Spinal cord (tissue), 10 donors: Measurements from ENCODE around the gene C1QL2. TPM values are rescaled to one million over a fixed set of nuclear protein-coding genes. Genes with fewer than 3 reads are reported as not detected.

ENCODE experiments used
- DNase-seq, 6 donors: peaks; one replicate each; pipeline versions ENCODE4 v3.0.0 to v3.0.0-alpha.2; 2013 to 2015; ENCODE audit warnings: low spot score in 6 of 6, low read depth in 4 of 6
- H3K27ac ChIP-seq: one replicate; pipeline ENCODE4 v1.5.1; 2013; ENCODE audit warnings: low read depth, low read length, control low read depth
- H3K27me3 ChIP-seq: one replicate; pipeline ENCODE4 v1.6.1; 2013; ENCODE audit warnings: low read length; ENCODE audit not compliant: control insufficient read depth, insufficient read depth
- H3K36me3 ChIP-seq: one replicate; pipeline ENCODE4 v1.6.1; 2013; ENCODE audit warnings: low read length; ENCODE audit not compliant: control insufficient read depth, insufficient read depth
- H3K4me1 ChIP-seq: one replicate; pipeline ENCODE4 v1.6.1; 2013; ENCODE audit warnings: low read length; ENCODE audit not compliant: control insufficient read depth, insufficient read depth
- H3K4me3 ChIP-seq: one replicate; pipeline ENCODE4 v1.5.1; 2013; ENCODE audit warnings: low read depth, low read length, control low read depth
- H3K9me3 ChIP-seq: one replicate; pipeline ENCODE4 v1.6.1; 2013; ENCODE audit warnings: low read length; ENCODE audit not compliant: control insufficient read depth, insufficient read depth
- WGBS: methylation state at CpG from one replicate; pipeline ENCODE4 v1.1.5; 2013; ENCODE audit warnings: missing lambda C conversion rate; ENCODE audit not compliant: insufficient coverage; 5-methylcytosine and 5-hydroxymethylcytosine counted together
- polyA plus RNA-seq, 2 donors: library from polyadenylated mRNA; unstranded; fragments of 120-200 nt; gene quantifications; one replicate each; pipeline ENCODE4 v1.2.1, GENCODE V29; 2013; ENCODE audit not compliant: insufficient read length in 2 of 2
- small RNA-seq: library from RNA; depleted of rRNA; stranded (forward); fragments of <200 nt; gene quantifications from one replicate; pipeline ENCODE3, GENCODE V24; 2014; ENCODE audit warnings: low replicate concordance
- total RNA-seq, 2 donors: library from RNA; depleted of rRNA in 1 of 2; stranded (reverse); fragments of 120-200 nt in 1 of 2; fragments of >200 nt in 1 of 2; gene quantifications; one replicate each; pipeline versions ENCODE4 v1.2.3 to v1.2.4, GENCODE V29; 2013 to 2014
- donor health status: healthy.

C1QL2 gene
- total and polyA plus RNA-seq, 4 donors = 0.11 to 0.74 (median 0.34) TPM

DNA sequence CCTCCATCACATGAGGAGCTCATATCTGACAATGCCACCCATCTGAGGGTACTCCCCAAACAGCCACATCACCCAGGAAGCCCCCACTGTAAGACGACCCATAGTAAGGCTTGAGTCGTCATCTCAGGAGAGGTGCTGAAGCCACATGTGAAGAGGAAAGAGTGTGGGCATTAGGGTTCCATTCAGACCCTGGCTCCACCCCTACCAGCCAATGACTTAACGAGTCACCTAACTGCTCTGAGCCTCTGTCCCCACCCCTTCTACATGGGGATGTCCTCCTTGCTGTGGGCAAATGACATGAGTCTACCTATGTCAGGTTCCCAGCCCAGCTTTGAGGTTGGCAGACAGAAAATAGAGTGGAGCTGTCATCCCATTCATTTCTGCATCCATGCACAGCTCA is 46.3 kb downstream of the C1QL2 start:
- H3K36me3 ChIP-seq = no peaks in the 10 kb centered on the region
- no peaks in the 10 kb centered on the region for H3K9me3 ChIP-seq
- H3K4me1 ChIP-seq = no peaks in the 10 kb centered on the region
- H3K27me3 ChIP-seq = peaks cover 4% of the 10 kb centered on the region
- H3K4me3 ChIP-seq = no peak overlapping the region
- WGBS = no CpG with 5 or more reads among the region's 3 CpGs
- DNase-seq = no peak
- H3K27ac ChIP-seq = no peak overlapping the region

DNA sequence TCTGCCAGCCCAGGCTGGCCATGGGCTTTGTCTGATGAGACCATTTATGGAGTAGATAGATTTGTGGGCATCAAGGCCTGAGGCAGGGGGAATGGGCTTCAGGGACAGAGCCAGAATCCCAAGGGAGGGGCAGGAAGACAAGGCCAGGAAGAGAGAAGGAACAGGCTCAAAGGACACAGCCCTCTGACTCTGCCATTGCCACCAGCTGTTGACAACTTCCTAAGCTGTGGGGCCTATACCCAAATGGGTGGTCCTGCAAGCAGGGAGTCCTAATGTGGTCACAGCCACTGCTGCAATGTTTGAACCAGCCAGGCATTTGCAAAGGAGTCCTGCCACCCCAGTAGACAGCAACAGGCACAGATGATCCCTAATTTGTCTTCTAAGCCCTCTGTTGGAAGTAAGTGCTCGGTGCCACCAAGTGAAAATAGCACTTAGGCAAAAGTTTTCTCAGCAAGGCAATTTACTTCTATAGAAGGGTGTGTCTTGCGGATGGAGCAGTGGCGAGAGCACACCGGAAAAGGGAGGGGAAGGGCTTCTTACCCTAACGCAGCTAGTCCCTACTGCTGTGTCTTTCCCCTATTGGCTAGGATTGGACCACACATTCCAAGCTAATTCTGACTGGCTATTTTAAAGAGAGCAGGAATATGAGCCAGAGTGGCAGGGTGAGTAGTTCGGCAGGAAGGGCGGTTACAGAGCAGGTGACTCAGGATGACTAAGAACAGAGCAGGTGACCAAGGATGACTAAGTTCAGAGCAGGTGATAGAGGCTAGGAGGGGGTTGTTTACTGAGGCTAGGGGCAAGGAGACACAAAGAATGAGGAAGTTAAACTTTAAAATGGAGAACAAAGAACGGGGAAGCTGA is 47.2 kb downstream of the C1QL2 start:
- Histone ChIP-seq H3K36me3 (no peaks in the 10 kb centered on the region), H3K27ac (no peak overlapping the region), H3K4me3 (no peak overlapping the region), H3K4me1 (no peaks in the 10 kb centered on the region), H3K9me3 (no peaks in the 10 kb centered on the region), H3K27me3 (peaks cover 4% of the 10 kb centered on the region)
- WGBS = 79% methylated on average over 5 of the region's 8 CpGs
- no peak for DNase-seq

DNA sequence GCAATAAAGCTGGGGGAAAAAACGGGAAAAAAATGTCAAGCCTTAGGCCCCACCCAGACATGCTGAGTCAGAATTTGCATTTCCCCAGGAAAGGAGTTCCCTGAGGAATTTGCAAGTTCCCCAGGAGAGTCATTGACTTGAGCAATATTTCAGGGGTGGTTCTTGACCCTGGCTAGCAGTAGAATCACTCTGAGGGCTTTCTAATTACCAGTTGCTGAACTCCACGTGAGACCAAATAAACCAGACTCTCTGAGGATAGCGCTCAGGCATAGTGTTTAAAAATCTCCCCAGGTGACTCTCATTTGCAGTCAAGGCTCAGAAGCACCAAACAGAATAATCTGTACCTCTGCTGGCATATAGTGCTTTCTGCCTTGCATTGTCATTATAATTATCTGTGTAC is 48.7 kb downstream of the C1QL2 start:
- no peak overlapping the region for H3K27ac ChIP-seq
- H3K27me3 ChIP-seq = peaks cover 4% of the 10 kb centered on the region
- 23% methylated on average over 2 of the region's 3 CpGs for WGBS
- no peaks in the 10 kb centered on the region for H3K9me3 ChIP-seq
- H3K4me1 ChIP-seq = no peaks in the 10 kb centered on the region
- no peaks in the 10 kb centered on the region for H3K36me3 ChIP-seq
- DNase-seq = peak in 1 of 6 donors; percentile 57
- no peak overlapping the region for H3K4me3 ChIP-seq

DNA sequence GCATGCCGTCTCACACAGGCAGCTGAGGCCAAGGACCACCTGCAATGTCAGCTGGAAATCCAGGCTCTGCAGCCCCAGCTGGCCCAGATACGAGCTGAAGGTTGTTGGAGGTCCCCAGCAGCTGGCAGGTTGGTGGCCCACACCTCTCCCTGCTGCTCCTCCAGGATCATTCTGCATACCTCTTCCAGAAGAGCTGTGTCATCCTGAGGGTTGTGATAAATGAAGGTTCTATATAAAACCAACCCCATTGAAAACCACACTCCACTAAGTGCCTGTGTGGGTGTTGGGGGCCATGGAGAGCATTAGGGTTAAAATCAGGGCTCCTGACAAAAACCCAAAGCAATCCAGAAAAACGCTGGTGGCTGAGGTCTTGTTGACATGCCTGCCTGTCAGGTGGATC is 50.4 kb downstream of the C1QL2 start:
- 46% methylated on average over 3 of the region's 3 CpGs for WGBS
- no peak for DNase-seq
- peaks cover 4% of the 10 kb centered on the region for H3K27me3 ChIP-seq

DNA sequence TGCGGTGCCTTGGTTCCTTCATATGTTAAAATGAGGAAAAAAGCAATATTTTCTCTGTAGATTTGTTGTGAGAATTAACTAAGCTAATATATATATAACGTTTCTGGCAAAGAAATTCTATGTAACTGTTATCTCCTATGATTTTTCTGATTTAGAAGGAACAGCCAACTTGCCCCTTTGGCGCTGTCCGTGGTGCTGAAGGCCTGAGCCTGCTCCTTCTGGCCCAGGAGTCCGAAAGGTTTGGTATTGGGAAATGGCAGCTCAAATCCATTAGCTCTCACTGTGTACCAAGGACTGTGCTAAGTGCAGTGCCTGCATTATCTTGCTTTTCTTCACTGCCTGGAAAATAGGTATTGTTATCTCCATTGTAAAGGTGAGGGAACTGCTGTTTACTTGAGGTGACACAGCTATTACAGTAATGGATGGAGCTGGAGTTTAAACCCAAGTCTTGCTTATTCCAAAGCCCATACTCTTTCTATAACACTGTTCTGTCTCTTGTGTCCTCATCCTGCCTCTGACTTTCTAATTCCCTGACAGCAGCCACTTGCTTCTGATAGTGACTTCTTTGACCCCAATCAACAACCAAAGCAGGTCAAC is 52.2 kb downstream of the C1QL2 start:
- Histone ChIP-seq H3K36me3 (no peaks in the 10 kb centered on the region), H3K9me3 (no peaks in the 10 kb centered on the region), H3K27ac (no peak overlapping the region), H3K4me1 (no peaks in the 10 kb centered on the region), H3K4me3 (no peak overlapping the region), H3K27me3 (no peaks in the 10 kb centered on the region)
- DNase-seq = peak in 2 of 6 donors; percentile 22 to 59
- 29% methylated on average over 3 of the region's 5 CpGs for WGBS

More for the DNA sequence above, 50.4 kb downstream of the C1QL2 start:
- Histone ChIP-seq H3K27ac (no peak overlapping the region), H3K4me1 (no peaks in the 10 kb centered on the region), H3K4me3 (no peak overlapping the region), H3K36me3 (no peaks in the 10 kb centered on the region), H3K9me3 (no peaks in the 10 kb centered on the region)

Small RNAs within 50 kb of the gene (small RNA-seq; reads per million reads assigned to genes)
- not detected for gene RN7SL468P

Other genes starting within 250 kb of the C1QL2 start
- gene MARCO, start 216.6 kb downstream of the C1QL2 start, total RNA-seq = 1 to 10 TPM in 1 of 2 donors, under 1 TPM in 1; 0.59 to 3.0 TPM
- under 1 TPM; 0.19 to 0.29 TPM for gene MARCO, start 216.6 kb downstream of the C1QL2 start, polyA plus RNA-seq
- 1 to 10 TPM in 1 of 2 donors, under 1 TPM in 1; 0.94 to 7.0 TPM for gene STEAP3, start 65.1 kb upstream of the C1QL2 start, total RNA-seq
- gene STEAP3, start 65.1 kb upstream of the C1QL2 start, polyA plus RNA-seq = 1 to 10 TPM; 3.1 to 3.2 TPM
- gene C2orf76, start 208.1 kb upstream of the C1QL2 start, total RNA-seq = 10 to 100 TPM; 23.6 to 29.5 TPM
- gene C2orf76, start 208.1 kb upstream of the C1QL2 start, polyA plus RNA-seq = 10 to 100 TPM; 17.4 to 19.0 TPM
- 100 to 1,000 TPM; 134 to 232 TPM for gene DBI, start 208.2 kb upstream of the C1QL2 start, total RNA-seq
- 100 to 1,000 TPM; 785 to 887 TPM for gene DBI, start 208.2 kb upstream of the C1QL2 start, polyA plus RNA-seq